ENCODE measurements around the gene PSMD1.

DNA sequence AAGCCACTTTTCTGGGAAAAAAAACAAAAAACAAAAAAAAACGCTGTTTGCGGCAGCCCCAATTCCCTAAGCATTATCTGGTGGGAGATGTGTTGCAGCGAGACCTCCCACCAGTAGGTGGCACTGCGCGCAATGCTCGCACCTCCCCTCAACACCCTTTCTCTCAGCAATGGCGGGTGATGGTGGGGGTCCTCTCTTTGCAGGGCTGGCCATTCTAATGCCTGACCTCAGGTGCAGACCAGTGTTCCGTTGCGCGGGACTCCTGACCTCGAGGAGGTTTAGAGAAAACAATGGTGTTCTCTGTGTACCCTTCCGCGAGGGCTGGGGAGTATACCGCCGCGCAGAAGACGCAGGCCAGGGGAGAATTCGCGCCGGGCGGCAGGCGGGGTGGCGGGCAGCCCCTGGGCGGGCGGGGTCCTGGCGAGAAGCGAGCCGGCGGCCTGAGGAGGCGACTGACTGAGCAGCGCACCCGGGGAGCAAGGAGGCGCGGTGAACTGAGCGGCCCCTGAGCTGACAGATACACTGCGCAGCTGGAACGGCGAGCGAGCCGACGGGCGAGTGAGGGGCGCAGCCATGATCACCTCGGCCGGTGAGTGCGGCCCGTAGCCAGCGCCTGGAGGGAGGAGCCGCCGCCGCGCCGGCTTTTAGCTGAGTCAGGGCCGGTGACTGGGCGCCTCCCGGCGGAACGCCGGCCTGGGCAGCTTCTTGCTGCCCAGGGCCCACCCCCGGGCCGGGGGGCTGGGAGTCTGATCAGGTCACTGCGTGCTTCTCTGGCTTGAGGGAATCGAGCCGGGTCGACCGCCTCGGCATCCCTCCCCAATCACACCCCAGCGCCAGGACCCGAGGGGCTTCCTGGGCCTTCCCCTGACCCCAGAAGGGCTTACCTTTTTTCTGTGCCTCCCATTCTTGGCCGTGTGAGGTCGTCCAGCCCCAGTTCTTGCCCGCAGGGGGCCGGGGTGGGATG lies at the start of gene PSMD1:
- TF ChIP-seq NFIC (IDR thresholded peaks at IDR 0.05): no peak
- TF ChIP-seq YY1 (IDR thresholded peaks at IDR 0.05; ENCODE audit: low read depth): peak; percentile 94
- TF ChIP-seq ZBTB7A (IDR thresholded peaks at IDR 0.05; ENCODE audit: low read depth): no peak
